GM19043 (cell line): ENCODE results near the gene ARHGAP8.

ENCODE experiments used
- ATAC-seq: cut with Tn5 transposase; IDR thresholded peaks from one replicate; pipeline ENCODE4 v1.9.1; 2021; ENCODE audit warnings: low read depth; ENCODE audit not compliant: unreplicated experiment

The ARHGAP8 gene

DNA sequence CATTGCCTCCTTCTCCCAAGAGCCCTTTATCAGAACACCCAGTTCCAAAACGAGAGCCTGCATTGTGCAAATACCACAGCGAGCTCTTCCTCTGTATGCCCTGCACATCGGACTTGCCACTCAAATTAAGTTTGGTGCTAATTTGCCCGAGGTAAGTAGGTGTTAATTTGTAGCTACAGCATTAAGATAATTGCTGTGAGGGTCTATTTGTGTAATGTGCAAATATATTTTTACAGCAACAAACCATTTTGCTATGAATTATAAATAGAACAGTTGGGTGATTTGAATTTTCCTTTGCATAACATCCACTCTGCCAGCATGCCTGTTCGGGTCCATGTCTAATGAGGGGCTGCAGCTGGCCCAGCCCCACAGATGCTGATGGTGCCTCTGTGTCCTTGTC, 8.1 kb downstream of the ARHGAP8 start:
- ATAC-seq = no peak

DNA sequence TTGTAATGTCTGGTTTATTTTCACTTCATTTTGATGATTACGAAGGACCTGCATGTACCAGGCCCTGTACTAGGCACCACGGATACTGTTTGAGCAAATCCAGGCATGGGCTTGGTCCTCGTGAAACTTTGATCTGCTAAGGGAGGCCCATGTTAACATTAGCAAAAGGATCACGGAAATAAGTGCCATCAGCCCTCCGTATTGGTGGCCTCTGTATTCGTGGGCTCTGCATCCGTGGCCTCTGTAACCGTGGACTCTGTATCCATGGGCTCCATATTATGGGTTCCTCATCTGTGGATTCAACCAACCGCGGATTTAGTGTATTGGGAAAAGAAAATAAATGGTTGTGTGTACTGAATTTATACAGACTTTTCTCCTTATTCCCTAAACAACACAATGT, 8.7 kb downstream of the ARHGAP8 start:
- no peak for ATAC-seq

DNA sequence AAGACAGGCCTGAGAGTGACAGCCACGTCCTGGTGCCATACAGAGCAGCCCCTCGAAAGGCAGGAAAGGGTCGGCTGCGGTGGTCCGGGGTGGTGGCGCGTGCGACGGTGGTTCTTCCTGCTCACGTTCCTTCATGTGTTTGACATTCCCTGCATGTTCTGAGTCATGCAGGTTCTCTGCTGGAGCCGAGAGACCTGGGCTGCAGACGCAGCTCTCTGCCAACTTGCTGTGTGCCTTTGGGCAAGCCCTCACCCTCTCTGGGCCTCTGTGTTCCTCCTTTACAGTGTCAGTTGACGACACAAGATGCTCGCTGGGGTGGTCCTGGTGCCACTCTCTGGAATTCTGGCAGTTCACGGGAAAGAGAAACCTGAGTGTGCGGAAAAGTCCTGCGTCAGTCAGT, 12.0 kb downstream of the ARHGAP8 start:
- ATAC-seq = no peak

DNA sequence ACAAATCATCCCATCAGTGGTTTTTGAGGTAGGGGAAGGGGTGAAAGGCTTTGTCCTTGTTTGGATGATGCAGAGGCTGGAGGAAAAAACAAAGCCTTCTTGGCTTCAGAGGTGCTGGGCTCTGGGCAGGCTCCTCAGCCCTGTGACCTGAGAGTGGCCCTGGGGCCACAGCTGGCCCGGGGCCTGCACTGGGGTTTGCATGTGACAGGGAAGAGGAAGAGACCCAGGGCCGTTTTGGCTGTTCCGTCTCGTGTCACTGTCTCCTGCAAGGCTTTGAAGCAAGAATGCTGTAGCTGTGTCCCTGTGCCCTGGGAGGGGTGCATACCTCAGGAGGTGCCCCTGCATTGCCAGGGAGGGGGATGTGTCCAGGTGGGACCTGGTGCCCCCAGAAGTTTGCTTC, 12.6 kb downstream of the ARHGAP8 start:
- ATAC-seq = no peak

DNA sequence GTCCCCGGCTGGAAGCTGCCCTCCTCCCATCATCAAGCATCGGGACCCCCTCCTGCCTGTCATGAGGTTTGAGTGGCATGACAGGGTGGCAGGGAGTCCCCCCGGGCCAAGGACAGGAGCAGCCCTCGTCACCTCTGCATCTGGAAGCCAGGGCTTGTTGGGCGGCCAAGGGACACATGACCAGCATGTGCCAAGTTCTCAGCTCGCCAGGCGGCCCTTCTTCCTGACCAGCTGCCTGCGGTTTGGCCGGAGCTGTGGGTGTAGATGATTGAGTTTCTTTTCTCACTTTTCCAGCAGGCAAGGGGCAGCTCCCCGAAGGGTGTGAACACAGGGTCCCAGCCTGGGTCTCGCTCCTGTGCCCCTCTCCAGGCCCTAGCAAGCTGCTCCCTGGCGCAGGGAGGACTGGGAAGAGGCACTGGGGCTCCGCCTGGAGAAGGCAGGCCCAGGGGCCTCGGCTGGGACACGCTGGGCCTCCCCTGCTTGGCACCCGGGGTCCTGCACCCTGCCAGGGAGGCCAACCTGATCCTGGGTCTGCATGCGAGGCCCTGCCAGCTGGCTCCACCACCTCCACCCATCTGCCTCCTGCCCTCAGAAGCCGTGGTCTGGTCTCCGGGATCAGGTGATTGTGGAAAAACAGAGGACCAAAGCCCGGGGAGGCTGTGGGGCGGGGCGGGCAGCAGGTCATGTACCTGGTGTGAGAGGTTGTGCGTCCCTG, 13.4 kb downstream of the ARHGAP8 start:
- no peak for ATAC-seq

DNA sequence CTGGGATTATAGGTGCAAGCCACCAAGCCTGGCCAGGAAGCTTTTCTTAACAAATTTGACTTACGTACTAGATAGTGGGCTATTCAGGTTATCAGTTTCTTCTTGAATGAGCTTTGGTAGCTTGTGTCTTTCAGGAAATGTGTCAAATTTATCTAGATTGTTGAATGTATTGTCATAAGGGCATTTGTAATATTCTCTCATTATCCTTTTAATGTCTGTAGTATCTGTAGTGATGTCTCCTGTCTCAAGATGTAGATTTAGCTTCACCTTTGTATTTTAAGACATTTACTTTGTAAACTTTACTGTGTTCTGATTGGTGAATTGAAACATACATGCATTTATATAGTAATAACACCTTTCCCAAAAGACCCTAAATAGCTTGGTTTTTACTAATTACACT, 20.7 kb downstream of the ARHGAP8 start:
- ATAC-seq = no peak

DNA sequence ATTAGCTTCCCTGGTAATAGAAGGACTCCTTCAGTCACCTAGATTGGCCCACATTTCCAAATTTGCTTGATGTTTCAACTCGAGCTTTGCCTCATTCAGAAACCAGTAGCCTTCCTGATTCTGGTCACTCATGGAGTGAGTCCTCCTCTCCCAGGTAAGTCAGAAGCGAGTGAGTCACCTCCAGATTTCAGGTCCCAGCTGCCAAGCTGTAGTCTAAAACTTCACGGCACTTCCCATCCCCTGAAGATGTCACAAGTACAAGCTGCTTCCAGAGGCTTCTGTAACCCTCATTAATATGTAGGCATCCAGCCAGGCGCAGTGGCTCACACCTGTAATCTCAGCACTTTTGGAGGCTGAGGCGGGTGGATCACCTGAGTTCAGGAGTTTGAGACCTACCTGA, 23.5 kb downstream of the ARHGAP8 start:
- no peak for ATAC-seq

DNA sequence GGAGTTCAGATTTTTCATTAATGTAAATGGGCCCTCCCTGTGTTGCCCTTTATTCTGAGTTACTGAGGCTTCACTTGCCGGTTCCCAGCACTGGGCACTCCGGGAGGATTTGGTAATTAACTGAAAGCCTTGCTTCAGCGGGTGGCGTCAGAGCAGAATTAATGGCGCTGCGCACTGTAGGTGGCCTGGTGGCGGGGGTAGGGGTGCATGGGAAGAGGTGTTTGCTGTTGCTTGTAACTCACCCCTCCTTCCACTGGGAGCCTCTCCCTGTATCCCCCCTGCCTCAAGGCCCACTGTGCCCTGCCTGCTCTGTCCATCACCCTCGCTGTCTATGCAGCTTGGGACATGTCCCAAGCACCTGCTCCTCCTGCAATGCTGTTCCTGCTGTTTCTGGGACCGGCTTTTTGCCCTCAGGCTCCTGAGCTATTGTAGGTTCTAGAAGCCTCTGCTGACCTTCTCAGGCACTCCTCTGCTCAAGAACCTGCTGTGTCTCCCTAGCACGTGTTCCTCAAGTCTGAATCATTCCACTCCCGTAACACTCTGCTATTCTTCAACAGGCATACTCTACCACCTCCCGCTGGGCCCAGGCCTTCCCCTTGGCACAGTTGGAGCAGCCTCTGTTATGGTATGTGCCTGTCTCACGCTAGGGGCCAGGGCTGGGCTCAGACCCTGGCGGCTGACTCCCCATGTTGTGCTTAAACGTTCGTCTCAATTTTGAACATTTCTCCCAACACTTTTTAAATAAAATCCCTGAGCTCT, 24.4 kb downstream of the ARHGAP8 start:
- ATAC-seq = no peak

DNA sequence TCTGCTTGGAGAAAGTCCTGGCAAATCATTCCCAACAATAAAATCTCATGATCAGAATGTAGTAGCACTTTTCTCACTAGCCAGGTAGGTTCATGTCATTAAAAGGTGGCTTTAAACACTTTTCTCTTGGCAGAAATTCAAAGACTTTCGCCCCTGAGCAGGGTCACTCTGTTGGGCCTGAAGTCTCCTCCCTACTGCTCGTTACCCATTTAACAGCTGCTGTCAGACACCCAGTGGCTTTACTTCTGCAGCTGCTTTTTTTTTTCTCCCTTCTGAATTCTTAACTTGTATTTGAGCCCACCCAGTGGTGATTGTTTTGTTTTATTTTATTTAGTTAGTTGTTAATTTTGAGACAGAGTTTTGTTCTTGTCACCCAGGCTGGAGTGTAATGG, 25.0 kb downstream of the ARHGAP8 start:
- no peak for ATAC-seq

DNA sequence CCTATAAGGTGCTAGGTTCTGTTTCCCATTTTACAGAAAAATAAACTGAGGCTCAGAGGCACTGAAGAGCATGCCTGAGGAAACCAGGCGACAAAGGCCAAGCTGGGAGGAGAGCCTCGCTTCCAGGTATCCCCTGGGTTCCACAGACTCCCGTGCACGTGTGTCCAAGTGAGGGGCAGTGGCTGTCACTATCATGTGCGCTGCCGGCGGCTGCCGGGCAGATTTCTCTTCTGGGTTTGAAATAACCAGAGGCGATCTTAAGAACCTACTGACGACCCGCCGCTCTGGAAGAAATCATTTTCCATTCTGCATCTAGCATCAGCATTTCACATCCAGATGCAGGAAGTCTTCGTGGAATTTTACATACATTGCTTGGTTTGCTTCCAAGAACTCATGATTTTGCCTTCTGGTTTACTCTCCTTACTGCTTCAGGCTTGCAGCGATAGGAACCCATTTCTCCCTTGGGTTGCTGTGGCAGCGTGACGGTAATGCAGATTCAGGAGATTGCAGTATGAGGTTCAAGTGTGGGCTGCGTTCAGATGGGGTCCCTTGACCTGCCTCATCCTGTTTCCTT, 28.6 kb downstream of the ARHGAP8 start:
- no peak for ATAC-seq

DNA sequence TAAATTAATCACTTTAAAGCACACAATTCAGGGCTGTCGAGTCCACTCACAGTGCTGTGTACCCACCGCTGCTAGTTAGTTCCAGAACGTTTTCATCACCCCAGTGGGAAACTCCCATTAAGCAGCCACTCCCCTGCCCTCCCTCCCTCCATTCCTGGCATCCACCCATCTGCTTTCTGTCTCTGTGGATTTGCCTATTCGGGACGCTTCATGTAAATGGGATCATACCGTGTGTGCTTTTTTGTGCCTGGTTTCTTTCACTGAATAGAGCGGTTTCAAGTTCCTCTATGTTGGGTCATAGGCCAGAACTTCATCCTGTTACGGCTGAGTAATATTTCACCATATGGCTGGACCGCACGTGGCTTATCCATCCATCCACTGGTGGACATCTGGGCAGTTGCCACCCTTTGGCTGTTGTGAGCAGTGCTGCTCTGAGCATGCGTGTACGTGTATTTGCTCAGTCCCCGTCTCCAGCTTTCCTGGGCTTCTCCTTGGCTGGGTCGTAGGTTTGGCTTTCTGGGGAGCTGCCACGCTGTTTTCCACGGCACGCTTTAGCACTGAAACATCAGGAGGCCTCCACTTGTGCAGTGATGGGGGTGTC, 30.1 kb downstream of the ARHGAP8 start:
- no peak for ATAC-seq

DNA sequence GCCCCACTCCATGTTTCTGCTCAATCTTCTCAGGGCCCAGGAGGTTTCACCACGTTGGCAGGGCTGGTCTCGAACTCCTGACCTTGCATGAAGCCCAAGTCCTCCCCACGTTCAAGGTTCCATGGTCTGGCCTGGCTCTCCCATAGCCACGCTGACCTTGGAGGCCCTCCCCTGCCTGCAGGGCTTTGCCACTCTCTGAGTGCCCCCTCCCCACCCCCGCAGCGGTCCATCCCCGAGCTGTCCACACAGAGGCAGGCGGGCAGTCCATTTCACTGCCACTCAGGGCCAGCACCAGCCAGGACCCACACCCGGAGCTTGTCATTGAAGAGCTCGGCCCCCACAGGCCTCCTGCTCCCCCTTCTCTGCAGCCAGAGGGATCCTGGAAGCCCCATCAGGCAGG, 30.7 kb downstream of the ARHGAP8 start:
- no peak for ATAC-seq

DNA sequence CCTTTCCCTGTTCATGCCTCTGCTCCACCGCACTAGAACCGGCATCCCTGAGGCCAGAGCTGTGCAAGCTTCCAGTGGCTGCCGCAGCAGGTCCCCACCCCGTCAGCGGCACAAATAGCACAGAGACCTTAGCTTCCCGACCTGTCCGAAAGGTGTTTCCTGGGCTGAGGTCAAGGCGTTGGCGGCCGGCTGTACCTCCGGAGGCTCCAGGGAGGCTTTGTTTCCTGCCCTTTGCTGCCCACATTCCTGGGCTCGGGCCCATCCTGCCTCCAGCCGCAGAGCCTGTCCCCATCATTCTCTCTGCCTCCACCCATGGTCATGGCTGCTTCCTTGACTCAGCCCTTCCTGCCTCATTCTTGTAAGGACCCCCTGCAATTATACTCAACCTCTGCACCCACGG, 31.2 kb downstream of the ARHGAP8 start:
- no peak for ATAC-seq

DNA sequence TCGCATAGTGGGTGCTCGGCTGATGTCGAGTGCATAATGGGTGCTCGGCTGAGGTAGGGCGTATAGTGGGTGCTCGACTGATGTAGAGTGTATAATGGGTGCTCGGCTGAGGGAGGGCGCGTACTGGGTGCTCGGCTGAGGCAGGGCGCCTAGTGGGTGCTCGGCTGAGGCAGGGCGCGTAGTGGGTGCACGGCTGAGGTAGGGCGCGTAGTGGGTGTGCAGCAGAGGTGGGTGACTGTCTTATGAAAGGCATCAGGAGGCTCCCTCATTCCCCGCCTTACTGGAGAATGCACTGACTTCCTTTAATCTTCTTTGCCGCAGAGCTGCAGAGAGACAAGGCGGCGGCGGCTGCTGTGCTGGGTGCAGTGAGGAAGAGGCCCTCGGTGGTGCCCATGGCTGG, 33.8 kb downstream of the ARHGAP8 start:
- ATAC-seq = no peak

DNA sequence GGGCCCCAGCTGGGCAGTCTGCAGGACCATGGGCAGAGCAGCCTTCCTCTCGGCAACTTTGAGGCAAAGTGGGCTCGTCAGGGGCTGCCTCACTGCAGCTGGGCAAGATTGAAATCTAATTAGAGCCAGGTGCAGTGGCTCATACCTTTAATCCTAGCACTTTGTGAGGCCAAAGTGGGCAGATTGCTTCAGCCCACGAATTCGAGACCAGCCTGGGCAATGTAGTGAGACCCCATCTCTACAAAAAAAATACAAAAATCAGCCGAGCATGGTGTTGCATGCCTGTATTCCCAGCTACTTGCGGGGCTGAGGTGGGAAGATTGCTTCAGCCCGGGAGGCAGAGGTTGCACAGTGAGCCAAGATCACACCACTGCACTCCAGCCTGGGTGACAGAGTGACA, 34.2 kb downstream of the ARHGAP8 start:
- no peak for ATAC-seq

DNA sequence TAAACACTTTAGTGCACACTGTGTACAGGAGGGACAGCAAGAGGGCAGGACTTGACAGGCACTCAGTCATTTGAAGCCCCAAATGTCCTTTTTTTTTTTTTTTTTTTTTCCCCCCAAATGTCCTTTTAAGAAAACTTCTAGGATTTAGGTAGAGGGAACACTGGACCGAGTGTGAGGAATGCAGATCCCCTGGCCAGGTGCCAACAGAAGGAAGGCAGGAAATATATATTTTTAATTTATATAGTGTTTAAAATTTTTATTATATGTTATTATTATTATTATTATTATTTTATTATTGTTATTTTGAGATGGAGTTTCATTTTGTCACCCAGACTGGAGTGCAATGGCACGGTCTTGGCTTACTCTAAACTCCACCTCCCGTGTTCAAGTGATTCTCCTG, 35.5 kb downstream of the ARHGAP8 start:
- no peak for ATAC-seq

DNA sequence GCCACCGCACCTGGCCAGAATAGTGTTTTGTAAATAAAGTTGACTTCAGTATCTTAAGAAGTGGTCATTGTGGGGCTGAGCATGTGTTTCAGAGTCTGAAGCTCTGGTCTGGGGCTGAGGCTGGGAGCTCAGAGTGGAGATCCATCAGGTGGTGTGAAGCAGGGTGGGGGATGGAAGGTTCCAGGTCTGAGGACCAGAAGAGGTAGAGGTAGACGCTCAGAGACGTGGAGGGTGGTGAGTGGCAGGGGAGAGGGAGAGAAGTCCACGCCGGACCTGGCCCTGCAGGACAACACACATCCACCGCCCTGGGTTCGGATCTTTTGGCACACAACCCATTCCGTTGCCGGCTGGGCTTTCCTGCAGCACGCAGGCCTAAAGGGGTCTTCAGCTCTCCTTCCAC, 40.7 kb downstream of the ARHGAP8 start:
- no peak for ATAC-seq

DNA sequence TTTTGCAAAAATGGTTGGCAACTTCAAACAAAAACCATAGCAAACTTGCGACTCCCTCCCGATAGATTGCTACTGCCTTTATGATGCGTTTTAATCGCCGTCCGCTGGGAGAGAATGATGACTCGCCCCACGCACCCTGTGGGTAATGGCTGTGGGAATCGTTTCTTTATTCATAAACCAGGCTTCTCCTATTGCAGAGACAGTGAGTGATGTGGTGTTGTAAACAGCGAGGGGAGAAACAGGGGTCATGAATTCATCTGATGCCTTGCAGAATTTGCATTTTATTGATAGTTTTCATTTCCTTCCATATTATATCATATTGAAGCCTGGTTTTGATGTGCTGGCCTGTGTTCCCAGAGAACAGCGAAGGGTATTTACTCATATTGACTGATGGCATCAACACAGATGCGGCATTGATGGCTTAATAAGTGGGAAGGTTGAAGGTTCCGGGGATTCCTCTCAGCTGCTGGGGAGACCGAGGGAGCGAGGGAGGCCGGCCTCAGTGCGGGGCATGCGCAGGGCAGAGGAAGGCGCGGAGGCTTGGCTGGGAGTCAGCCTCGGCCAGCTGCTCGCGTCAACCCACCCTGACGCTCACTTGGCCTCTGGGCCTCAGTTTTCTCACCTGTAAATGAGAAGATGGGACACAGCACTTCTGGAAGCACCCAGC, 41.3 kb downstream of the ARHGAP8 start:
- no peak for ATAC-seq

DNA sequence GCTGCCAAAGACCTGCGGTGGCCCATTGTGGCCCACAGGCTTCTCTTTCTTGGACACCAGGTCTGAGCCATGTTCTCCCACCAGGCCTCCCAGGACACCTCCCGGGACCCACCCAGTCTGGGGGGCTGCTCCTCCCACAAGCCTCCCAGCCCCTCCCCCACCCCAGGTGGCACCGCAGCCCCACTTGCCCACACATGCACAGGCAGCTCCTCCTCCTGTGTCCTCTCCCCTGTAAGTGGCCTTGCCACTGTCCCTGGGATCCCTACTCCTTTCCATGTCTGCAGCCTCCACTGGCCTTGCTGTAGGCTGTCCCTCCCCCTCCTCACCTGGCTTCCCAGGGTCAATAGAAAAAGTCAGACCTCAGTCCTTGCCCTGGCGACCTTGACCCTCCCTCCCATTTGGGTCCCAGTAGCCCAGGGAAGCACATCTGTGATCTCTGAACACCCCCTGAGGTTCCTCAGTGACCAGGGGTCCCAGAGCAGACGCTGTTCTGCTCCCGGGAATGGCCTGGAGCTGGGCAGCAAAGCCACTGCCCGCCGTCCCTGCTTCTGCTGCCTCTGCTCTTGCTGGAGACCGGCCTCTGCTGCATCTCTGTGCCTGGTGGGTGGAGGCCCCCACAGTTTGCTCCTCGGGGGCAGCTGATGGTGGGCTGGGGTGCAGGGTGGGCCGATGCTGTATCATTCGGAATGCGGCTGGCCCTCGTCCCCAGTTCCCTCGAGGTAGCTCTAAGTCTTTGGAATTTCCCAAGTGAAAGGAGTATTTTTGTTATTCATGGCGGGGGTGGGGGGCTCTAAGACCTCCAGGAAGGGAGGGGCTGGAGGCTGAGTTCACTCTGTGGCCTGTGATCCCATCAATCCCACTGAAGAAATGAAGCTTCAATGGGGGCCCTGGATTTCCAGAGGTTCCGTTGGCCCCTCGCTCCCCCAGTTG, 43.6 kb downstream of the ARHGAP8 start:
- no peak for ATAC-seq

DNA sequence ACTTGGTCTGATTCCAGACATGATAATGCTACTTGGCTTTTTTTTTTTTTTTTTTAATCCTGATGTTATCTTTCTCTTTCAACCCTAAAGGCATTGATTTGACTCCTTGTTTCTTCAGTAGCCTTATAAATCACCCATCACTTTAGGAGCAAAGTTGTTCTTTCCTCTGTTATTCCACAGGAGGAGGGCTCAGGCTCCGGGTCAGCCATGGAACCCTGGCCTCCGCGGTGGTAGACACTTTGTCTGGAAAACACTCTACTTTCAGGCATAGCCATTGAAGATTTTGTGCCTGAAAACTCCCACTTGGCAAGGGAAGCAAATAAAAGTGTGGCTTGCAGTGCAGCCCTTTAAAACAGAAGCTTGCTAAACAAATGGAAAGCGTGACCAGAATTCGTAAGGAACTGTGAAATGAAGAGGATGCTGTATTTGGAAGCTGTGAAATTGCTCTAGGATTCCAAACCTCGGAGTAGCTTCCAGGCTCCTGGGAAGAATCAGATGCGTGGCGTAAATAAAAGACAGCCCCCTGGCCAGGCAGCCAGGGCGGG, 44.9 kb downstream of the ARHGAP8 start:
- ATAC-seq = no peak
